ENCODE data around the gene BNIP2.

- TF ChIP-seq CTCF (conservative IDR thresholded peaks at IDR 0.05; ENCODE audit: low read depth, low read length) (no peak), EZH2 (IDR thresholded peaks at IDR 0.05; ENCODE audit: borderline replicate concordance, low read depth, low read length, poor library complexity, severe bottlenecking) (no peak)
These were observed 32.3 kb upstream of the BNIP2 start for GRCh38 chr15:59721411-59721810.

Measured in A673 (cell line).